HCT116 (cell line): ENCODE measurements around the gene RBM12.

Experiments used
- CTCF ChIP-seq, 3 experiments: fragments of 200-600 bp in 1 of 3; sonication (generic) in 1 of 3; IDR thresholded peaks in 2 of 3; conservative IDR thresholded peaks in 1 of 3; 2 replicates each; pipeline ENCODE4 v1.5.1; 2012 to 2017; ENCODE audit warnings: low read depth in 2 of 3, low read length in 2 of 3, antibody characterized with exemption in 1 of 3, borderline replicate concordance in 1 of 3, control low read depth in 1 of 3, mild to moderate bottlenecking in 1 of 3, mixed read lengths in 1 of 3, mixed run types in 1 of 3, moderate library complexity in 1 of 3; ENCODE audit not compliant: insufficient read depth in 1 of 3
- FOSL1 ChIP-seq: IDR thresholded peaks from 2 replicates; pipeline ENCODE4 v1.6.1; 2012; ENCODE audit warnings: low read depth
- MAX ChIP-seq: IDR thresholded peaks from 2 replicates; pipeline ENCODE4 v1.6.1; 2012
- POLR2AphosphoS5 ChIP-seq: IDR thresholded peaks from 2 replicates; pipeline ENCODE4 v1.6.1; 2011; ENCODE audit warnings: mild to moderate bottlenecking, low read depth, low read length, moderate library complexity

- TF ChIP-seq CTCF (IDR thresholded peaks at IDR 0.05 in 2 of 3, conservative IDR thresholded peaks at IDR 0.05 in 1 of 3; ENCODE audit: borderline replicate concordance in 1 of 3, insufficient read depth in 1 of 3, low read depth in 2 of 3, low read length in 2 of 3) (no peak), MAX (no peak), POLR2AphosphoS5 (no peak), FOSL1 (no peak)
Observed at GRCh38 chr20:35653893-35654292, 10.8 kb downstream of the RBM12 start.
